ENCODE results near the gene MICB.
A peak's percentile ranks its signal among the peaks of the same experiment; 100 is the strongest.

Gene MICB

DNA sequence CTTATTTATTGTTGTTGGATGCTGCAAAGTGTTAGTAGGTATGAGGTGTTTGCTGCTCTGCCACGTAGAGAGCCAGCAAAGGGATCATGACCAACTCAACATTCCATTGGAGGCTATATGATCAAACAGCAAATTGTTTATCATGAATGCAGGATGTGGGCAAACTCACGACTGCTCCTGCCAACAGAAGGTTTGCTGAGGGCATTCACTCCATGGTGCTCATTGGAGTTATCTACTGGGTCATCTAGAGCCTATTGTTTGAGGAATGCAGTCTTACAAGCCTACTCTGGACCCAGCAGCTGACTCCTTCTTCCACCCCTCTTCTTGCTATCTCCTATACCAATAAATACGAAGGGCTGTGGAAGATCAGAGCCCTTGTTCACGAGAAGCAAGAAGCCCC, 12.1 kb downstream of the MICB start:
- no peak for DNase-seq

GRCh38 chr6:31513456-31514165, 15.7 kb downstream of the MICB start:
- no peak for DNase-seq

GRCh38 chr6:31521835-31522234, 23.9 kb downstream of the MICB start:
- DNase-seq, result no peak

DNA sequence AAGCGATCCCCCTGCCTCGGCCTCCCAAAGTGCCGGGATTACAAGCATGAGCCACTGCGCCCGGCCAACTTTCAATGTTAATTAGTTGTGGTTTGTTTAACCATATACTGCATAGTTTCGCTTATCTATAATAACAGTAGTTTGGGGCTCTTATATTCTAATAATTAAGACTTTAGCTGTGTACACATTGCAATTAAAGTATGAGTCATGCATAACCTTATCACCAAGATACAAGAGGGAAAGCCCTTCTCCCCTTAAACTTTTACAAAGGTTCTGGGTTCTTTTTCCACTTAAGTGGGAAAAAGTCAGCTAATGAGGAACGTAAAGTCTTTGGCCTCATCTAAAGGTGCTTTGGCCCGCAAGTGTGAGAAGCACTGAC, 27.6 kb downstream of the MICB start:
- no peak for DNase-seq

DNA sequence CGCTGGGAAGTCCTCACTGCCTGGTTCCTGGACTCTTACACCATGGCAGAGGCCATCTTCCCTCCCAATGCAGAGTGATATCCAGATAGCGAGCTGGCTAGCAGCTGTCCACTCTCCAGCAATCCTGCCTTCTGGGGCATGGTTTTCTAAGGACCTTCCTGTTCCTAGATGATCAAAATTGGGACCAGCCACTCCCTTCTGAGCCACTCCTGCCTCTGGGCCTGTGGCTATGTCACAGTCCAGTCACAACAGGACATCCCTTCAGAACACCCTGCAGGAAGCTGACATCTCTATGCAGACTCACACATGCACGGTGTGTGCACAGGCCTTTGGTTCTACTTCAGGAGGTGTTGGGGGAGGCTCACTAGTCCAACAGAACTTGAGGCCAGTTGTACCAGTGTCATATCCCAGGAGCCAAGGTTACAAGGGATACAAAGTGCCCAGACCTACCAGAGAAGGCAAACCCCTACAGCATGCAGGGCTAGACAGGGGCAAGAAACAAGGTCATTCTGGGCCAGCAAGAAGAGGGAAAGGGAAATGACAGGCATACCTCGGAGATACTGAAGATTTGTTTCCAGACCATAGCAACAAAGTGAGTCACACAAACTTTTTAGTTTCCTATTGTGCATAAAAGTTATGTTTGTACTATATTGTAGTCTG, 28.1 kb downstream of the MICB start:
- no peak for DNase-seq

DNA sequence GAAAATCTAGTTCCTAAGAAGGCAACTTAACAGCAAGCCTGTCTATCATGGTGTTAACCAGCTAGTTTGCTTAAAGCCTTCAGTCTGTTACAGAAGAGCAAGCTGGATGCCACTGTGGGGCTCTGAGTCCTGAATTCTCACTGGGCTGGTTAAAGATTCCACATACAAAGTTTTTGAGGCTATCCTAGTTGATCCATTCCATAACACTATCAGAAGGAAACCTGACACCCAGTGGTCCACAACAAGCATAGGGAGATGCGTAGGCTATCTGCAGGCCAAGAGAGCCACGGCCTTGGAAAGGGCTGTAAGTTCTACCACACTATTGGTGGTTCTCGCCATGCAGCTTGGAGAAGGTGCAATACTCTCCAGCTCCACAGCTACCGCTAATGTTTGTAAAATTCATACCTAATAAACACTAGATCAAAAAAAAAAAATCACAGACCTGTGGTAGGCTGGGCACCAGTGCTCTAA, 30.4 kb downstream of the MICB start:
- DNase-seq, result no peak

DNA sequence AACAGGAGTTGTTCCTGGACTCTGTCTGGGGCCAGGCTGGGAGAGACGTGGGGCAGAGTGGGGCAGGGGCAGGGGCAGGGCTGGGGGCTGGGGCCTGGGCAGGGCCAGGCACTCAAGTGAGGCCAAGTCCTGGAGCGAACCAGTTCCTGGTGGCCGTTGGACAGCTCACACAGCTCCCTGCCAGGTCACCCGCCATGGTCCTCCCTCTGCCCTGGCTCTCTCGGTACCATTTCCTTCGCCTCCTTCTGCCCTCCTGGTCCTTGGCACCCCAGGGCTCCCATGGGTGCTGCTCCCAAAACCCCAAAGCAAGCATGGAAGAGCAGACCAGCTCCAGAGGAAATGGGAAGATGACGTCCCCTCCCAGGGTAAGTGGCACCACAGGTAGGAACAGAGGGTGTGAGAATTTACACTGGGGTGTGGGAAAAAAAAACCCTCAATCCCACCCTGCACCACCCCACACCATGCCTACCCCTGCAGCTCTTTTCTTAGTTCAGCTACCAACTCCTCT, 30.9 kb downstream of the MICB start, which contains the start of gene MCCD1:
TSS of gene MCCD1 (plus strand) at position 142 of the 508 bp plus-strand sequence. CDS start at position 195, 53 bp downstream.
- no peak for DNase-seq

DNA sequence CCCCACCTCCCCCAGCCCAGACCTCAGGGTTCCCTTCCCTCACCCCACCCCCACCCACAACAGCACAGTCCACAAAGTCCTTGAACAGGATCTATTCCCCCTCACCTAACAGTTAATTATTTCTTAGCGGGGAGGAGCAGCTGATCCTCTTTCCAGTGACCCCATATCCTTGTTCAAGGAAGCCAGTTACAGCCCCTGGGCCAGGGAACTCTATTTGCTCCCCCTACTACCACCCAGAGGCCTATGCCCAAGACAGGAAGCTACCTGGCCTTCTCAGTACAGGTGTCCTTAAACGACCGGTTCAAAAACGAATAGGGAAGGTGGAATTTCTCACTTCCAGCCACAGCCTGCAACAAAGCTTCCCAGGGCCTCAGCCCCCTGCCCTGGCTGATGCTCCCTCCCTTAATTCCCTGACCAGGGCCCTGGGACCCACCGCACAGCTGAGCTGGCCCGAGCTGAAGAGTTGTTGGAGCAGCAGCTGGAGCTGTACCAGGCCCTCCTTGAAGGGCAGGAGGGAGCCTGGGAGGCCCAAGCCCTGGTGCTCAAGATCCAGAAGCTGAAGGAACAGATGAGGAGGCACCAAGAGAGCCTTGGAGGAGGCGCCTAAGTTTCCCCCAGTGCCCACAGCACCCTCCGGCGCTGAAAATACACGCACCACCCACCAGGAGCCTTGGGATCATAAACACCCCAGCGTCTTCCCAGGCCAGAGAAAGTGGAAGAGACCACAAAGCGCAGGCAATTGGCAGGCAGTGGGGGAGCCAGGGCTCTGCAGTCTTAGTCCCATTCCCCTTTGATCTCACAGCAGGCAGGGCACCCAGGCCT, 31.6 kb downstream of the MICB start:
- no peak for DNase-seq

- DNase-seq, result no peak
Observed at GRCh38 chr6:31530659-31531058, 32.7 kb downstream of the MICB start.

DNA sequence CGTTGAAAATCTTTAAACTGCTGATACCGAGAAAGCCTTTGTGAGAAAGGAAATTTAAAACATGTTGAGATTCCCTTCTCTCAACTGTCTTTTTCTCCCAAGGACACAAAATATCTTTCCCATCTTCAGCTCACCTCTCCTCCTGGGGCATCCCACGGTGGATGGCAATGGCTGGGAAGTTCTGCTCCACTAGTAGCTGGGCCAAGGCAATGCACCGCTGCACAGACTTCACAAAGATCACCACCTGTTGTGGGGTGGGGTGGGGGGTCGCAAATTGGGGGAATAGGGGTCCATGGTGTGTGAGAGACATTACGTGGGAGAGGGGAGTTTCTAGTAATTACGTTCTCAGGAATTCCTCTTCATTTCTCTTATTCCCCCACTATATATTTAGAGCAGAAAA, 33.2 kb downstream of the MICB start:
- no peak for DNase-seq

GRCh38 chr6:31531771-31532643, 34.1 kb downstream of the MICB start:
- DNase-seq, result no peak

GRCh38 chr6:31532644-31533454, 34.9 kb downstream of the MICB start:
- no peak for DNase-seq

DNA sequence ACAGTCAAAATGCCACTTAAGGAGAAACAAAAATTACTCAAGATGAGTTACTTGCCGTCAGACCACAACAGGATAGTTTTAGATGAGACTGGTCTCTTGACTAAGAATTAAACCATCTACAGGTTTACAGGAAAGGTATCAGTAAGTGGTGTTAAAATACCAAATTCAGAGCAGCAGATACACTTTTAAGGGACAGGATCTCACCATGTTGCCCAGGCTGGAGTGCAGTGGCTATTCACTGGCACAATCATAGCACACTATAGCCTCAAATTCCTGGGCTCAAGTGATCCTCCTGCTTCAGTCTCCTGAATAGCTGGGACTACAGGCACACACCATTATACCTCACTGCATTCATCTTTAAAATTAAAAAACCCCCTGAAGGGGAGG, 35.5 kb downstream of the MICB start:
- DNase-seq, result no peak

DNA sequence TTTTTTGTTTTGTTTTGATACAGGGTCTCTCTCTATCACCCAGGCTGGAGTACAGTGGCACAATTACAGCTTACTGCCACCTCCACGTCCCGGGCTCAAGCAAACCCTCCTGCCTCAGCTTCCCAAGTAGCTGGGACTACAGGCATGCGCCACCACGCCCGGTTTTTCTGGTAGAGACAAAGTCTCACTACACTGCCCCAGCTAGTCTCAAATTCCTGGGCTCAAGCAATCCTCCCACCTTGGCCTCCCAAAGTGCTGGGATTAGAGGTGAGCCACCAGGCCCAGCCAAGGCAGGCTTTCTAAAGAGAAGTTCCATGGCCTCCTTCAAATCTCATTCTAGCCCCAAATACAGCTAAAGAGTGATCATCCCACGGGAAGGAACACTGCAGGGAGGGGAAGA, 36.1 kb downstream of the MICB start:
- DNase-seq, result no peak

DNA sequence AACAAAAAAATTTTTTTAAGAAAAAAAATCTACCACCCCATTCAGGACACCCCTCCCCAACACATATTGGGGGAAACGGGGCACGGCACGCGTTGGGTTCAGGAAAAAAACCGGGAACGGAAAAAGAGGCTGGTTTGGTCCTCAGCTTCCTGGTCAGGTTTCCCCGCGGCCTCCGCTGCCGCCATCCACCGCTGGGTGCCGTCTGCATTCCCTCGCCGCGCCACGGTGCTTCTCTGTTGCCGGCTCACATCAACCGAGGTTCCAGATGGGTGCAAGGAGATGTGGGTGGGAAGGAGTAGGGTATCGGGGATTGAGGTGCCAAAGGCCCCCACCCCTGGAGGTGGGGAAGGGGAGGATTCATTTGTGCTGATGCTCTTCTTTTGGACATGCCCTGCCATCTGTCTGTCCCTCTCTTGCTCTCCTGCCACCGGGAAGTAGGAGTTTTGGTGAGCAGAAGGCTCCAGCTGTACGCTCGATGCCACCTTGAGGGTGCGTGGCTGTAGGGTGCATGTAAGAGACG, 36.6 kb downstream of the MICB start:
- DNase-seq, result no peak

DNA sequence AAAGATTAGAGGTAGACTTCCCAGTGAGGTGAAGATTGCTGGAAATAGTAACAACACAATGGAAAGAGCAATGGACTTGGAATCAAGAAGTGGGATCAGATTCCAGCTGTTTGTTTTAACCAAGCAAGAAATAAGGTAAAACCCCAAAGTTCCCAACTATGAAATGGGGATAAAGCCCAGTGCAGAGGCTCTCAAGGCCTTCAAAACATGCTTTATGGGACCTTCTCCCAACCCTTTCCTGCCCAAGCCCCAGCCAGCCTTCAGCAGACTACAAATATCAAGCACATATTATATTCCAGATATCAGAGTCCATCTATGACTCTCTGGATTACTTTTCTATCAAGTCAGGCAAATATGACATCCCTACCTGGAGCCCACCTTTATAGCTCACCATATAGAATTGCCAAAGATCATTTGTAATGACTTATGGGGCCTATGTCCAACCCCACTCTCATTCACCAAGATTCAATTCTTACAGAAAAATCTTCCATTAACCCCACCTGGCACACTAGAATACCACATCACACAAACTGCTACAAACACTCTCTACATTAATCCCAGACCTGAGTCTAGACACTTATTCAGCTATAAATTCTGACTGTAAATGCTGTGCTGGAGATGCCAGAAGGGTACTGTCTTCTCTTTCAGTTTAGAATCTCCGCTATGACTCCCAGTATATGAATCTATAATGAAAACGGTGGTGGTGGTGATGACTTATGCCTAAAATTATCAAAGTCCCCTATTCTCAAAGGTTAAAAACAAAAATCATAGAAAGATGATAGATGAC, 37.8 kb downstream of the MICB start:
- DNase-seq, result no peak

- no peak for DNase-seq
Observed at GRCh38 chr6:31538805-31539400, 41.0 kb downstream of the MICB start.

DNA sequence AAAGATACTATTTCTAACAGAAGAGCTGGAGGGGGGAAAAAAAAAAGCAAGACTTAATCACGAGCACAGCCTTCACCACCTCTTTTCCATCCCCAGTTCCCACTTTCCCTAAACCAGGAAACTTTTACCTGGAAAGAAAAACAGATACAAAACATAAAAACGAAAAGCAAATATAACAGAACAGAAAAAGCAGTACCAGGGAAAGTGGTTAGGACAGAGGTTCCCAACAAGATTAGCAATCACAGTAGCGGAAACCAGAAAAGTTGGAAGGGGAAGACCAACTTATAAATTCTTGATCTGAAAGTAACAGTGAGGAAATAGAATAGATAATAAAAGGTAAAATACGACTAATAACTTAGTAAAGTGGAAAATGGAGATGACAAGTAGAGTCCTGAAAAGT, 42.7 kb downstream of the MICB start:
- no peak for DNase-seq

- peak; percentile 55 to 69 for DNase-seq
Observed at GRCh38 chr6:31541059-31541657, 43.2 kb downstream of the MICB start.
